GM23338 (cell line): Measurements from ENCODE around the gene FANCC. TPM values are rescaled to one million over a fixed set of nuclear protein-coding genes. Genes with fewer than 3 reads are reported as not detected.

Experiments used
- ATAC-seq: fragments of 200-7000 bp; cut with Tn5 transposase; 3 replicates; pipeline ENCODE4 v1.9.1; 2020
- DNase-seq: peaks from one replicate; pipeline ENCODE4 v3.0.0-alpha.2; 2015; ENCODE audit warnings: low spot score
- H2AFZ ChIP-seq: fragments of 200-600 bp; sonication (generic); 2 replicates; pipeline ENCODE4 v1.8.0; 2016; ENCODE audit warnings: antibody characterized with exemption, mild to moderate bottlenecking, moderate library complexity
- H3F3A ChIP-seq: fragments of 200-600 bp; sonication (generic); replicated peaks from 2 replicates; pipeline ENCODE4 v1.8.0; 2017; ENCODE audit warnings: antibody characterized with exemption, mixed run types, low read depth
- H3K27ac ChIP-seq: fragments of 200-600 bp; sonication (generic); 2 replicates; pipeline ENCODE4 v1.6.1; 2016; ENCODE audit warnings: low read depth
- H3K27me3 ChIP-seq: fragments of 200-600 bp; sonication (generic); 2 replicates; pipeline ENCODE4 v1.8.0; 2016; ENCODE audit warnings: mild to moderate bottlenecking, mixed run types, moderate library complexity; ENCODE audit not compliant: insufficient read depth
- H3K36me3 ChIP-seq: fragments of 200-600 bp; sonication (generic); 2 replicates; pipeline ENCODE4 v1.8.0; 2016; ENCODE audit warnings: mild to moderate bottlenecking; ENCODE audit not compliant: insufficient read depth
- H3K4me1 ChIP-seq: fragments of 200-600 bp; sonication (generic); 2 replicates; pipeline ENCODE4 v1.8.0; 2016; ENCODE audit warnings: mild to moderate bottlenecking, moderate library complexity; ENCODE audit not compliant: insufficient read depth
- H3K4me2 ChIP-seq: fragments of 200-600 bp; sonication (generic); 2 replicates; pipeline ENCODE4 v1.7.1; 2017; ENCODE audit warnings: mixed run types
- H3K4me3 ChIP-seq: fragments of 200-600 bp; sonication (generic); 2 replicates; pipeline ENCODE4 v1.6.1; 2016; ENCODE audit warnings: mixed run types
- H3K79me2 ChIP-seq: fragments of 200-600 bp; sonication (generic); replicated peaks from 2 replicates; pipeline ENCODE4 v1.8.0; 2017; ENCODE audit warnings: mild to moderate bottlenecking; ENCODE audit not compliant: insufficient read depth
- H3K9me2 ChIP-seq: fragments of 200-600 bp; sonication (generic); 2 replicates; pipeline ENCODE4 v1.8.0; 2017; ENCODE audit not compliant: insufficient read depth
- H4K20me1 ChIP-seq: fragments of 200-600 bp; sonication (generic); replicated peaks from 2 replicates; pipeline ENCODE4 v1.8.0; 2017; ENCODE audit warnings: mild to moderate bottlenecking; ENCODE audit not compliant: insufficient read depth
- H3K27ac Mint-ChIP-seq: 2 replicates; pipeline ENCODE4 v1.8.0; 2020; ENCODE audit warnings: inconsistent platforms, mild to moderate bottlenecking, moderate library complexity, mixed read lengths
- H3K27me3 Mint-ChIP-seq: 3 replicates; pipeline ENCODE4 v1.8.0; 2022; ENCODE audit warnings: low read depth, mild to moderate bottlenecking, moderate library complexity, mixed read lengths, inconsistent platforms; ENCODE audit not compliant: insufficient read depth, poor library complexity
- H3K36me3 Mint-ChIP-seq: 3 replicates; pipeline ENCODE4 v1.8.0; 2021; ENCODE audit warnings: low read depth, mild to moderate bottlenecking, inconsistent platforms, moderate library complexity, mixed read lengths
- H3K4me1 Mint-ChIP-seq: 3 replicates; pipeline ENCODE4 v1.8.0; 2020; ENCODE audit warnings: mild to moderate bottlenecking, inconsistent platforms, mixed read lengths
- H3K4me3 Mint-ChIP-seq: 3 replicates; pipeline ENCODE4 v1.8.0; 2021; ENCODE audit warnings: moderate library complexity, mild to moderate bottlenecking, inconsistent platforms, mixed read lengths
- H3K9me3 Mint-ChIP-seq: 3 replicates; pipeline ENCODE4 v1.8.0; 2020; ENCODE audit warnings: moderate library complexity, mild to moderate bottlenecking, inconsistent platforms, mixed read lengths
- CREB1 ChIP-seq: fragments of 250-450 bp; sonication (Bioruptor Pico); IDR thresholded peaks from 2 replicates; pipeline ENCODE4 v1.5.0; 2020; ENCODE audit warnings: low read depth, mild to moderate bottlenecking, moderate library complexity
- CTCF ChIP-seq, 2 experiments: fragments of 200-600 bp in 1 of 2; sonication (generic) in 1 of 2; conservative IDR thresholded peaks; 2 replicates each; pipeline versions ENCODE4 v1.5.1 to v1.6.1; 2016 to 2017; ENCODE audit warnings: antibody characterized with exemption in 2 of 2, low read depth in 2 of 2, mild to moderate bottlenecking in 2 of 2, moderate library complexity in 1 of 2
- ETS1 ChIP-seq: IDR thresholded peaks from 2 replicates; pipeline ENCODE4 v1.6.1; 2016; ENCODE audit warnings: antibody characterized with exemption
- EZH2phosphoT487 ChIP-seq: fragments of 200-600 bp; sonication (generic); IDR thresholded peaks from one replicate; pipeline ENCODE4 v1.8.1; 2018; ENCODE audit warnings: antibody characterized with exemption; ENCODE audit not compliant: unreplicated experiment
- JUNB ChIP-seq: IDR thresholded peaks from one replicate; pipeline ENCODE4 v1.6.1; 2016; ENCODE audit warnings: antibody characterized with exemption; ENCODE audit not compliant: unreplicated experiment
- NANOG ChIP-seq: IDR thresholded peaks from 2 replicates; pipeline ENCODE4 v1.6.1; 2016; ENCODE audit warnings: antibody characterized with exemption, borderline replicate concordance
- POLR2AphosphoS5 ChIP-seq: IDR thresholded peaks from 2 replicates; pipeline ENCODE4 v1.6.1; 2016; ENCODE audit warnings: antibody characterized with exemption, low read depth
- REST ChIP-seq: IDR thresholded peaks from one replicate; pipeline ENCODE4 v1.6.1; 2018; ENCODE audit warnings: antibody characterized with exemption; ENCODE audit not compliant: unreplicated experiment
- STAT1 ChIP-seq: IDR thresholded peaks from one replicate; pipeline ENCODE4 v1.6.1; 2016; ENCODE audit warnings: antibody characterized with exemption; ENCODE audit not compliant: unreplicated experiment
- ZNF462 ChIP-seq: fragments of 250-450 bp; sonication (Bioruptor Pico); IDR thresholded peaks from 2 replicates; pipeline ENCODE4 v1.5.0; 2020; ENCODE audit warnings: mild to moderate bottlenecking, moderate library complexity
- polyA plus RNA-seq: library from polyadenylated mRNA; unstranded; fragments of >200 nt; fragmentation: Nextera tagmentation; extraction: Ambion mirVana; gene quantifications from 2 replicates; pipeline ENCODE4 v1.2.1, GENCODE V29; 2016
- total RNA-seq: library from RNA; depleted of rRNA; stranded (reverse); fragments of >200 nt; shearing (Covaris generic); gene quantifications from 2 replicates; pipeline ENCODE4 v1.2.3, GENCODE V29; 2014

Gene FANCC
- total and polyA plus RNA-seq, 2 experiments from 2014 or later, result 7.8 to 18.1 TPM

- Histone ChIP-seq H3K9me2 (no peaks in the 10 kb centered on the region), H3K79me2 (no peaks in the 10 kb centered on the region), H2AFZ (no peak overlapping the region), H3K4me1 (no peaks in the 10 kb centered on the region), H3K27me3 (no peaks in the 10 kb centered on the region), H3K4me2 (no peak overlapping the region), H3F3A (no peaks in the 10 kb centered on the region), H3K27ac (no peak overlapping the region), H3K36me3 (no peaks in the 10 kb centered on the region), H3K4me3 (no peak overlapping the region), H4K20me1 (no peaks in the 10 kb centered on the region)
- Mint-ChIP-seq H3K4me3 (no peak overlapping the region), H3K36me3 (no peaks in the 10 kb centered on the region; the same call in 2 of the 3 replicates), H3K27ac (no peak overlapping the region), H3K27me3 (peaks cover 9% of the 10 kb centered on the region), H3K4me1 (peaks cover 20% of the 10 kb centered on the region), H3K9me3 (no peaks in the 10 kb centered on the region)
- ATAC-seq, result no peak
- no peak for DNase-seq
- no peak for TF ChIP-seq STAT1
- no peak for TF ChIP-seq REST
- TF ChIP-seq POLR2AphosphoS5, result no peak
- no peak for TF ChIP-seq NANOG
- no peak for TF ChIP-seq ZNF462 (CRISPR knock-in tag)
- no peak for TF ChIP-seq EZH2phosphoT487
- TF ChIP-seq CREB1, result no peak
- TF ChIP-seq CTCF (conservative IDR thresholded peaks at IDR 0.05; ENCODE audit: low read depth in 2 of 2), result no peak
- no peak for TF ChIP-seq ETS1
- TF ChIP-seq JUNB, result no peak
Observed at GRCh38 chr9:95177617-95178016, 139.9 kb downstream of the FANCC start.
